ENCODE measurements around the gene WFS1.

DNA sequence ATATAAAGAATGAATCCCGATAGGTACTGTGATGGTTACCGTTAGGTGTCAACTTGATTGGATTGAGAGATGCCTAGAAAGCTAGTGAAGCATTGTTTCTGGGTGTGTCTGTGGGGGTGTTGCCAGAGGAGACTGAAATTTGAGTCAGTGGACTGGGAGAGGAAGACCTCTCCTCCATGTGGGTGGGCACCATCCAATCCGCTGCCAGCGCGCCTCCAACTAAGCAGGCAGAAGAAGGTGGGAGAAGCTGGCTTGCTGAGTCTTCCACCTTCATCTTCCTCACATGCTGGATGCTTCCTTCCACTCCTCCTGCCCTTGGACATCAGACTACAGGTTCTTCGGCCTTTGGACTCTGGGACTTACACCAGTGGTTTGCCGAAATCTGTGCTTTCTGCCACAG, 40.1 kb downstream of the WFS1 start:
- no peak for TF ChIP-seq YY1 (IDR thresholded peaks at IDR 0.05; ENCODE audit: low read depth)
- TF ChIP-seq TCF12 (IDR thresholded peaks at IDR 0.05; ENCODE audit: low read depth) = no peak
